Left lung (tissue), 10 donors: Measurements from ENCODE around the gene UBC. TPM values are rescaled to one million over a fixed set of nuclear protein-coding genes. Genes with fewer than 3 reads are reported as not detected.

ENCODE experiments used
- ATAC-seq: fragments of 200-7000 bp; cut with Tn5 transposase; one replicate; pipeline ENCODE4 v1.9.1; 2020; ENCODE audit warnings: moderate library complexity
- DNase-seq, 4 donors: peaks; one replicate each; pipeline ENCODE4 v3.0.0-alpha.2; 2013 to 2020
- H3K27ac ChIP-seq, 2 donors: fragments of 200-600 bp; sonication (generic) in 1 of 2; one replicate each; pipeline versions ENCODE4 v1.5.0 to v1.8.0; 2020 to 2021
- H3K27me3 ChIP-seq, 2 donors: fragments of 200-600 bp; sonication (generic) in 1 of 2; one replicate each; pipeline versions ENCODE4 v1.5.0 to v1.8.0; 2020 to 2021
- H3K36me3 ChIP-seq, 2 donors: fragments of 200-600 bp; sonication (generic) in 1 of 2; one replicate each; pipeline versions ENCODE4 v1.5.0 to v1.8.0; 2020 to 2021
- H3K4me1 ChIP-seq, 2 donors: fragments of 200-600 bp; one replicate each; pipeline ENCODE4 v1.8.0; 2021
- H3K4me3 ChIP-seq, 2 donors: fragments of 200-600 bp; sonication (generic) in 1 of 2; one replicate each; pipeline versions ENCODE4 v1.5.0 to v1.8.0; 2020 to 2021; ENCODE audit warnings: mild to moderate bottlenecking in 1 of 2
- H3K9me3 ChIP-seq, 2 donors: fragments of 200-600 bp; sonication (generic) in 1 of 2; one replicate each; pipeline versions ENCODE4 v1.5.0 to v1.8.0; 2020 to 2021
- intact Hi-C, 2 donors: fragments of 100-400 bp; cut with DNase I; formaldehyde crosslinking; loops; one replicate each; pipeline versions ENCODE4 v1.11.2 to v1.14.2; 2022
- polyA plus RNA-seq, 6 donors: library from polyadenylated mRNA; unstranded; fragments of 120-200 nt; gene quantifications; one replicate each; pipeline ENCODE4 v1.2.1, GENCODE V29; 2013; ENCODE audit not compliant: insufficient read length in 6 of 6
- total RNA-seq, 2 donors: library from RNA; stranded (reverse); fragmentation: NEBNext Ultra II Directional; extraction: Animal tissue kit (Norgen Biotek cat#: 25700); gene quantifications; one replicate each; pipeline ENCODE4 v1.2.1, GENCODE V29; 2021
- TF ChIP-seq, protein P1 (sequence below), 2 donors: fragments of 200-600 bp; sonication (generic) in 1 of 2; IDR thresholded peaks; one replicate each; pipeline versions ENCODE4 v1.5.0 to v1.8.0; 2021; ENCODE audit warnings: antibody characterized with exemption in 2 of 2
- donor health status: DM: no; HTN: yes; CAD: no.
- donor health status: DM: no; HTN: no; CAD: no.

The UBC gene
- total and polyA plus RNA-seq, 8 donors = 701 to 1,167 (median 908) TPM

DNA sequence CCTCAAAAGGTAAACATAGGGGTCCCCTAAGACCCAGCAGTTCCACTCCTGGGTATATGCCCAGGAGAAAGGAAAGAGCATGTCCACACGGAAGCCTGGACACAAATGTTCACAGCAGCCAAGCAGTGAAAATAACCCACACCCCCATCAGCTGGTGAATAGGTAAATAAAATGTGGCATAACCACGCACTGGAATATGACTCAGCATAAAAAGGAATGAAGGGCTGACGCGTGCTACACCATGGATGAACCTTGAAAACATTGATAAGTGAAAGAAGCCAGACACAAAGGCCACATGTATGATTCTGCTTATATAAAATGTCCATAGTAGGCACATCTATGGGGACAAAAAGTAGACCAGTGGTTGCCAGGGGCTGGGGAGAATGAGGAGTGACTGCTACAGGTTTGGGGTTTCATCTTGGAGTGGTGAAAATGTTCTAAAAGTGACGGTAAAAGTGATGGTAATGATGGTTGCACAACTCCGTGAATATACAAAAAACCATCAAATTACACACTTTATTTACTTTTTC is 47.0 kb downstream of the UBC start:
- intact Hi-C loops = no loop called here
- Histone ChIP-seq H3K4me1 (peaks cover 0 to 61% of the 10 kb centered on the region in 2 donors), H3K27ac (no peak overlapping the region), H3K9me3 (no peaks in the 10 kb centered on the region), H3K27me3 (peaks cover 0 to 8% of the 10 kb centered on the region in 2 donors), H3K36me3 (no peaks in the 10 kb centered on the region), H3K4me3 (no peak overlapping the region)
- DNase-seq = no peak
- ATAC-seq = no peak
- TF ChIP-seq, protein P1, sequence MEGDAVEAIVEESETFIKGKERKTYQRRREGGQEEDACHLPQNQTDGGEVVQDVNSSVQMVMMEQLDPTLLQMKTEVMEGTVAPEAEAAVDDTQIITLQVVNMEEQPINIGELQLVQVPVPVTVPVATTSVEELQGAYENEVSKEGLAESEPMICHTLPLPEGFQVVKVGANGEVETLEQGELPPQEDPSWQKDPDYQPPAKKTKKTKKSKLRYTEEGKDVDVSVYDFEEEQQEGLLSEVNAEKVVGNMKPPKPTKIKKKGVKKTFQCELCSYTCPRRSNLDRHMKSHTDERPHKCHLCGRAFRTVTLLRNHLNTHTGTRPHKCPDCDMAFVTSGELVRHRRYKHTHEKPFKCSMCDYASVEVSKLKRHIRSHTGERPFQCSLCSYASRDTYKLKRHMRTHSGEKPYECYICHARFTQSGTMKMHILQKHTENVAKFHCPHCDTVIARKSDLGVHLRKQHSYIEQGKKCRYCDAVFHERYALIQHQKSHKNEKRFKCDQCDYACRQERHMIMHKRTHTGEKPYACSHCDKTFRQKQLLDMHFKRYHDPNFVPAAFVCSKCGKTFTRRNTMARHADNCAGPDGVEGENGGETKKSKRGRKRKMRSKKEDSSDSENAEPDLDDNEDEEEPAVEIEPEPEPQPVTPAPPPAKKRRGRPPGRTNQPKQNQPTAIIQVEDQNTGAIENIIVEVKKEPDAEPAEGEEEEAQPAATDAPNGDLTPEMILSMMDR (IDR thresholded peaks at IDR 0.05) = no peak

DNA sequence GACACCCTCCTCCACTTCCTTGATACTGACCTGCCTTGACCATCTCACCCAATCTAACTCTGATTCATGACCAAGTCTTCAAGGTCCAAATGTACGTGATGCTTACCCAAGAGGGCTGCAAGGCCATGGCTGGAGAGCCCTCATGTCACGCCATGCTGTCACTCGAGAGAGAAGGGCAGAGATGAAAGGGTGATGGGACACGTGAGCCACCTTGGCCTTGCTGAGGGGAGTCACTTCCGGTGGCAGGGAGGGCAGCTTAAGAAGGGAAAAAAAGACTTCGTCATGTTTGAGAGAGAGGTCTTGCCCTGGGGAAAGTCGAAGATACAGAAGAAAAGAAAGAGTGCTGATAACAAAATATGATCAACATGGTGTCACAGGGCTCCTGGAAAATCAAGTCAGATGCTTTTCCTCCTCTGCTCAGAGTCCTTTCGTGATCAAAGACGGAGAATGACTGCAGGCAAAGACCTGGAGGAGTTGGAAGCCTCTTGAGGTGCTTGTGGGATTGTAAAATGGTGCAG is 47.5 kb downstream of the UBC start:
- H3K27ac ChIP-seq = no peak overlapping the region
- intact Hi-C loops = no loop called here
- H3K9me3 ChIP-seq = no peaks in the 10 kb centered on the region
- TF ChIP-seq, protein P1 (IDR thresholded peaks at IDR 0.05) = no peak
- ATAC-seq = no peak
- H3K4me1 ChIP-seq = peaks cover 0 to 66% of the 10 kb centered on the region in 2 donors
- DNase-seq = no peak
- H3K36me3 ChIP-seq = no peaks in the 10 kb centered on the region
- peaks cover 0 to 10% of the 10 kb centered on the region in 2 donors for H3K27me3 ChIP-seq
- no peak overlapping the region for H3K4me3 ChIP-seq

DNA sequence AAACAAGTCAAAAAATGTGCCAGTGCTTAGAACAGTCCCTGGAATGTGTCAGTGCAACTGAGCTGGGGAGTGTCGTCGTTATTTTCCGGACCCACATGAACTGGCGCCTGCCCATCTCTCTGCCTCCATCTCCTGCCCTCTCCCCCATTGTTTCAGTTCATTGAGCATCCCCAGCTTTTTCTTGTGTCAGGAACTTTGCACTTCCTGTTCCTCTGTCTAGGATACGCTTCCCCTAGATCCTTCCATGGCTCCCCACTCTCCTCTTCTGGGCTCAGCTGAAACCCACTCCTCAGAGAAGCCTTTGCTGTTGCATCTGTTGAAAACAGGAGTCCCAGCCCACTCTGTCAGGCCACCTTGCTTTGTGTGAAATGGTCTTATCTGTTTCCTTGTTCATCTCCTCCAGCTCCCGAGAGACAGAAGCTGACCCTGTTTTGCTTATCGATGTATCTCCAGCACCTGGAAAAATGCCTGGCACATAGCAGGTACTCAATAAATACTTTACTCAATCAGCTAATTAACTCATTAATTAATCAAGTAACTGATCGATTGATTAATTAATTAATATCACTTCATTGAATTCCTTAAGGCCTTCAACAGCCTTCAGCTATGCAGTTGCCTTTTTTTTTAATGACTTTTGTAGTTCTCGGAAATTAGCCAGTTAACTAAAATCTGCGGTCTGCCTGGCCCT is 48.1 kb downstream of the UBC start:
- H3K4me3 ChIP-seq = no peak overlapping the region
- DNase-seq (no peak), ATAC-seq (no peak)
- H3K36me3 ChIP-seq = no peaks in the 10 kb centered on the region
- peaks cover 0 to 10% of the 10 kb centered on the region in 2 donors for H3K27me3 ChIP-seq
- H3K27ac ChIP-seq = peak overlapping the region in 1 of 2 donors; percentile 29
- intact Hi-C loops = no loop called here
- peaks cover 0 to 67% of the 10 kb centered on the region in 2 donors for H3K4me1 ChIP-seq
- no peaks in the 10 kb centered on the region for H3K9me3 ChIP-seq
- TF ChIP-seq, protein P1 (IDR thresholded peaks at IDR 0.05) = no peak

DNA sequence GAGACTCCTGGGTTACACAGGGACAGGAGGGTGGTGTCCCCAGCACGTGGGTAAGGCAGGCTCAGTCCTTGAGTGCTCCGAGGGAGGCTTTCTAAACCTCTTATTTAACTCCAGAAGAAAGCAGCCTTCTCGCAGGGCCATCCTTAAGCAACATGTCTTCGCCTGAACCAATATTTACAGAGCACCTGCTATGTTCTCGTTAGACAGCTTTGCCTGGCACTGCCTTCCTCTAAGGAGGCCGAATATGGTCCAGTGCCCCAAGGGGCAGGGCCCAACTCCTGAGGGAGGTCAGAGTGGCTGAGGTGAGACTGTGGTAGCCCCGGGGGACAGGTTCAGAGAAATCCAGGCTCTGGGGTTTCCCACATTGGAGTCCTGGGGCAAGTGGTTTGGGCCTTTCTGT is 48.7 kb downstream of the UBC start:
- Histone ChIP-seq H3K27ac (peak overlapping the region in 1 of 2 donors; percentile 29), H3K36me3 (no peaks in the 10 kb centered on the region), H3K27me3 (peaks cover 0 to 10% of the 10 kb centered on the region in 2 donors), H3K4me1 (peaks cover 0 to 67% of the 10 kb centered on the region in 2 donors), H3K4me3 (no peak overlapping the region), H3K9me3 (no peaks in the 10 kb centered on the region)
- peak; percentile 11 for ATAC-seq
- no peak for DNase-seq
- intact Hi-C loops = no loop called here
- TF ChIP-seq, protein P1 (IDR thresholded peaks at IDR 0.05) = no peak

DNA sequence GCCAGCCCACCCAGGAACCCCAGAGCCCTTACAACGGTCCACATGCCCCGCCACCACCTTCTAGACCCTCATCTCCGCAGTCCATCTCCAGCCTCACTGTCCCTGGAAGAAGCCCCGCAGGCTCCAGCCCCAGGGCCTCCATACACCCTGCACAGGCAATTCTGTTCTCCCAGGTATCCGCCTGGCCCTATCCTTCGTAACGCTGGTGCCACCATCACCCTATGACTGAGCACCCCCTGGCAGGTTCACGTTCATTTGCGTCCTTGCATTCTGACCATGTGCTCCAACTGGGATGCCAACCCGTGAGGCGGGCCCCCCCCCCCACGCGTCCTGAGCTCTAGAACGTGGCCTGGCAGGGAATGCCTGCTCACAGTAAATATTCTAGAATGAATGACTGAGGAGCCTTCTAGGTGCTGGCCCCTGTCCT is 50.1 kb downstream of the UBC start:
- intact Hi-C loops = no loop called here
- H3K4me1 ChIP-seq = peaks cover 0 to 59% of the 10 kb centered on the region in 2 donors
- peak overlapping the region in 1 of 2 donors; percentile 84 for H3K4me3 ChIP-seq
- no peaks in the 10 kb centered on the region for H3K36me3 ChIP-seq
- H3K27ac ChIP-seq = peak overlapping the region in 1 of 2 donors; percentile 66
- DNase-seq (no peak), ATAC-seq (no peak)
- H3K27me3 ChIP-seq = peaks cover 0 to 10% of the 10 kb centered on the region in 2 donors
- TF ChIP-seq, protein P1 (IDR thresholded peaks at IDR 0.05) = no peak
- H3K9me3 ChIP-seq = no peaks in the 10 kb centered on the region
